ENCODE results near the gene ELFN1. TPM values are rescaled to one million over a fixed set of nuclear protein-coding genes. Genes with fewer than 3 reads are reported as not detected.

The ELFN1 gene
- polyA plus RNA-seq, 1 donor (not counting 4 experiments of a cell fraction or from before 2014, with no cell fraction given): 0.03 TPM

- H3K36me3 ChIP-seq (ENCODE audit: control insufficient read depth in 2 of 2, extremely low read depth in 1 of 2, insufficient read depth in 2 of 2, low read length in 2 of 2): no peaks in the 10 kb centered on the region
- no peaks in the 10 kb centered on the region for H4K20me1 ChIP-seq (ENCODE audit: control insufficient read depth, extremely low read depth, insufficient read depth, low read length)
- H2AFZ ChIP-seq (ENCODE audit: control insufficient read depth, low read length): no peak overlapping the region
- H3K27me3 ChIP-seq (ENCODE audit: control insufficient read depth, extremely low read depth, insufficient read depth, low read length): no peaks in the 10 kb centered on the region
- H3K9ac ChIP-seq (ENCODE audit: control insufficient read depth, extremely low read depth, insufficient read depth, low read length): no peak overlapping the region
- no peak overlapping the region for H3K4me3 ChIP-seq (ENCODE audit: control insufficient read depth in 2 of 3, extremely low read depth in 1 of 3, insufficient read depth in 2 of 3, low read depth in 1 of 3, low read length in 3 of 3)
- dilution Hi-C loops (cut with MboI; ENCODE audit: extremely low pct_ligation_motif_present, low sequenced_read_pairs): no loop called here
- TF ChIP-seq, protein P1, sequence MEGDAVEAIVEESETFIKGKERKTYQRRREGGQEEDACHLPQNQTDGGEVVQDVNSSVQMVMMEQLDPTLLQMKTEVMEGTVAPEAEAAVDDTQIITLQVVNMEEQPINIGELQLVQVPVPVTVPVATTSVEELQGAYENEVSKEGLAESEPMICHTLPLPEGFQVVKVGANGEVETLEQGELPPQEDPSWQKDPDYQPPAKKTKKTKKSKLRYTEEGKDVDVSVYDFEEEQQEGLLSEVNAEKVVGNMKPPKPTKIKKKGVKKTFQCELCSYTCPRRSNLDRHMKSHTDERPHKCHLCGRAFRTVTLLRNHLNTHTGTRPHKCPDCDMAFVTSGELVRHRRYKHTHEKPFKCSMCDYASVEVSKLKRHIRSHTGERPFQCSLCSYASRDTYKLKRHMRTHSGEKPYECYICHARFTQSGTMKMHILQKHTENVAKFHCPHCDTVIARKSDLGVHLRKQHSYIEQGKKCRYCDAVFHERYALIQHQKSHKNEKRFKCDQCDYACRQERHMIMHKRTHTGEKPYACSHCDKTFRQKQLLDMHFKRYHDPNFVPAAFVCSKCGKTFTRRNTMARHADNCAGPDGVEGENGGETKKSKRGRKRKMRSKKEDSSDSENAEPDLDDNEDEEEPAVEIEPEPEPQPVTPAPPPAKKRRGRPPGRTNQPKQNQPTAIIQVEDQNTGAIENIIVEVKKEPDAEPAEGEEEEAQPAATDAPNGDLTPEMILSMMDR (optimal IDR thresholded peaks at IDR 0.05 in 1 of 3, IDR thresholded peaks at IDR 0.05 in 1 of 3, conservative IDR thresholded peaks at IDR 0.05 in 1 of 3; ENCODE audit: extremely low read depth in 1 of 3, insufficient read depth in 2 of 3, low read length in 3 of 3): no peak
- TF ChIP-seq EZH2 (IDR thresholded peaks at IDR 0.05; ENCODE audit: low read length): no peak
- H3K9me1 ChIP-seq (ENCODE audit: control insufficient read depth, extremely low read depth, insufficient read depth, low read length): no peaks in the 10 kb centered on the region
- no peaks in the 10 kb centered on the region for H3K9me3 ChIP-seq (ENCODE audit: control insufficient read depth, low read depth, low read length)
- DNase-seq (ENCODE audit: low read depth, low spot score): no peak
- no peak overlapping the region for H3K4me2 ChIP-seq (ENCODE audit: control insufficient read depth, extremely low read depth, insufficient read depth, low read depth, low read length)
- FAIRE-seq: no peak
- no peak overlapping the region for H3K27ac ChIP-seq (ENCODE audit: control insufficient read depth, insufficient read depth, low read length)
- H3K79me2 ChIP-seq (ENCODE audit: control insufficient read depth, insufficient read depth, low read length): no peaks in the 10 kb centered on the region
- H3K4me1 ChIP-seq (ENCODE audit: control insufficient read depth, extremely low read depth, insufficient read depth, low read length): no peaks in the 10 kb centered on the region
These were observed 91.7 kb downstream of the ELFN1 start for GRCh38 chr7:1761774-1762173.

- no peak overlapping the region for H3K4me3 ChIP-seq (ENCODE audit: control insufficient read depth in 2 of 3, extremely low read depth in 1 of 3, insufficient read depth in 2 of 3, low read depth in 1 of 3, low read length in 3 of 3)
- no peak for DNase-seq (ENCODE audit: low read depth, low spot score)
- no peak overlapping the region for H3K4me2 ChIP-seq (ENCODE audit: control insufficient read depth, extremely low read depth, insufficient read depth, low read depth, low read length)
- dilution Hi-C loops (cut with MboI; ENCODE audit: extremely low pct_ligation_motif_present, low sequenced_read_pairs): no loop called here
- no peak overlapping the region for H2AFZ ChIP-seq (ENCODE audit: control insufficient read depth, low read length)
- no peaks in the 10 kb centered on the region for H3K4me1 ChIP-seq (ENCODE audit: control insufficient read depth, extremely low read depth, insufficient read depth, low read length)
- H3K79me2 ChIP-seq (ENCODE audit: control insufficient read depth, insufficient read depth, low read length): no peaks in the 10 kb centered on the region
- no peaks in the 10 kb centered on the region for H3K27me3 ChIP-seq (ENCODE audit: control insufficient read depth, extremely low read depth, insufficient read depth, low read length)
- H4K20me1 ChIP-seq (ENCODE audit: control insufficient read depth, extremely low read depth, insufficient read depth, low read length): no peaks in the 10 kb centered on the region
- no peaks in the 10 kb centered on the region for H3K9me3 ChIP-seq (ENCODE audit: control insufficient read depth, low read depth, low read length)
- H3K36me3 ChIP-seq (ENCODE audit: control insufficient read depth in 2 of 2, extremely low read depth in 1 of 2, insufficient read depth in 2 of 2, low read length in 2 of 2): no peaks in the 10 kb centered on the region
- TF ChIP-seq, protein P1 (optimal IDR thresholded peaks at IDR 0.05 in 1 of 3, IDR thresholded peaks at IDR 0.05 in 1 of 3, conservative IDR thresholded peaks at IDR 0.05 in 1 of 3; ENCODE audit: extremely low read depth in 1 of 3, insufficient read depth in 2 of 3, low read length in 3 of 3): no peak
- TF ChIP-seq EZH2 (IDR thresholded peaks at IDR 0.05; ENCODE audit: low read length): no peak
- FAIRE-seq: no peak
- H3K9me1 ChIP-seq (ENCODE audit: control insufficient read depth, extremely low read depth, insufficient read depth, low read length): no peaks in the 10 kb centered on the region
- H3K27ac ChIP-seq (ENCODE audit: control insufficient read depth, insufficient read depth, low read length): no peak overlapping the region
- no peak overlapping the region for H3K9ac ChIP-seq (ENCODE audit: control insufficient read depth, extremely low read depth, insufficient read depth, low read length)
These were observed 92.3 kb downstream of the ELFN1 start for GRCh38 chr7:1762238-1762945.

Data from keratinocyte (primary cell).